HepG2 (cell line): ENCODE measurements around the gene DAPK3. TPM values are rescaled to one million over a fixed set of nuclear protein-coding genes. Genes with fewer than 3 reads are reported as not detected.

Source experiments
- CC2D1A ChIP-seq: sonication (generic); formaldehyde crosslinking; IDR thresholded peaks from 2 replicates; pipeline ENCODE4 v1.8.1; 2023; ENCODE audit warnings: mild to moderate bottlenecking, missing genetic modification reagents
- GRHL1 ChIP-seq: sonication (generic); formaldehyde crosslinking; conservative IDR thresholded peaks from 2 replicates; pipeline ENCODE4 v1.8.0; 2022; ENCODE audit warnings: missing genetic modification reagents
- GTF2F1 ChIP-seq: fragments of 150-350 bp; IDR thresholded peaks from 2 replicates; pipeline ENCODE4 v1.6.1; 2014; ENCODE audit warnings: low read length
- HES4 ChIP-seq: sonication (generic); formaldehyde crosslinking; IDR thresholded peaks from 2 replicates; pipeline ENCODE4 v1.9.0; 2021; ENCODE audit warnings: mild to moderate bottlenecking, missing genetic modification reagents, borderline replicate concordance
- HMGXB3 ChIP-seq: sonication (generic); formaldehyde crosslinking; IDR thresholded peaks from 2 replicates; pipeline ENCODE4 v1.4.0; 2020; ENCODE audit warnings: missing genetic modification reagents, borderline replicate concordance
- MAFF ChIP-seq: IDR thresholded peaks from 2 replicates; pipeline ENCODE4 v1.6.1; 2011; ENCODE audit warnings: low read depth, low read length, improper control_type of control experiment
- MEIS1 ChIP-seq: sonication (generic); formaldehyde crosslinking; IDR thresholded peaks from 2 replicates; pipeline ENCODE4 v1.9.0; 2021; ENCODE audit warnings: mild to moderate bottlenecking, missing genetic modification reagents, moderate library complexity, borderline replicate concordance
- MXD3 ChIP-seq: IDR thresholded peaks from 2 replicates; pipeline ENCODE4 v1.6.1; 2016; ENCODE audit warnings: mild to moderate bottlenecking, missing biosample characterization, missing genetic modification reagents
- NFKB2 ChIP-seq: sonication (generic); formaldehyde crosslinking; IDR thresholded peaks from 2 replicates; pipeline ENCODE4 v1.4.0; 2020; ENCODE audit warnings: missing genetic modification reagents, borderline replicate concordance
- SMARCC2 ChIP-seq: fragments of 450-650 bp; IDR thresholded peaks from 2 replicates; pipeline ENCODE4 v1.6.1; 2017; ENCODE audit warnings: antibody characterized with exemption, mild to moderate bottlenecking
- ZIK1 ChIP-seq: sonication (generic); formaldehyde crosslinking; IDR thresholded peaks from 2 replicates; pipeline ENCODE4 v1.5.0; 2020; ENCODE audit warnings: mild to moderate bottlenecking, low read depth, missing genetic modification reagents, borderline replicate concordance
- ZNF354B ChIP-seq: sonication (generic); formaldehyde crosslinking; IDR thresholded peaks from 2 replicates; pipeline ENCODE4 v1.8.0; 2022; ENCODE audit warnings: mild to moderate bottlenecking, missing genetic modification reagents
- ZNF558 ChIP-seq: sonication (generic); formaldehyde crosslinking; IDR thresholded peaks from 2 replicates; pipeline ENCODE4 v1.9.0; 2022; ENCODE audit warnings: mild to moderate bottlenecking, missing genetic modification reagents, borderline replicate concordance
- ZSCAN5A ChIP-seq: sonication (generic); formaldehyde crosslinking; IDR thresholded peaks from 2 replicates; pipeline ENCODE4 v1.8.0; 2022; ENCODE audit warnings: mild to moderate bottlenecking, missing genetic modification reagents, borderline replicate concordance
- polyA plus RNA-seq, 8 experiments: library from polyadenylated mRNA; depleted of rRNA in 3 of 8; stranded (reverse) in 7 of 8; unstranded in 1 of 8; fragments of >200 nt; fragmentation: Illumina TruSeq in 4 of 8; extraction: Trizol in 4 of 8; gene quantifications; 2 replicates each; pipeline versions ENCODE4 v1.2.1 to v1.2.3, GENCODE V29; 2011 to 2016; ENCODE audit warnings: low read depth in 4 of 8, missing spikeins in 1 of 8, mixed read lengths in 1 of 8; ENCODE audit not compliant: insufficient read depth in 1 of 8
- total RNA-seq, 5 experiments: library from RNA; depleted of rRNA; stranded (reverse); fragments of >200 nt; fragmentation: Illumina TruSeq; extraction: Trizol; gene quantifications; 2 replicates each; pipeline ENCODE4 v1.2.3, GENCODE V29; 2016; ENCODE audit warnings: low read depth in 1 of 5
- TF ChIP-seq, protein P1 (sequence below): sonication (generic); formaldehyde crosslinking; IDR thresholded peaks from 2 replicates; pipeline ENCODE4 v1.4.0; 2020; ENCODE audit warnings: mild to moderate bottlenecking, missing genetic modification reagents
- TF ChIP-seq, protein P2 (sequence below): sonication (generic); formaldehyde crosslinking; IDR thresholded peaks from 2 replicates; pipeline ENCODE4 v1.5.1; 2020; ENCODE audit warnings: mild to moderate bottlenecking, missing genetic modification reagents

DAPK3 gene
- total and polyA plus RNA-seq, 2 of the 13 experiments (the other 11 are each of a cell fraction or from before 2014, with no cell fraction given) = 30.5 to 37.3 TPM

DNA sequence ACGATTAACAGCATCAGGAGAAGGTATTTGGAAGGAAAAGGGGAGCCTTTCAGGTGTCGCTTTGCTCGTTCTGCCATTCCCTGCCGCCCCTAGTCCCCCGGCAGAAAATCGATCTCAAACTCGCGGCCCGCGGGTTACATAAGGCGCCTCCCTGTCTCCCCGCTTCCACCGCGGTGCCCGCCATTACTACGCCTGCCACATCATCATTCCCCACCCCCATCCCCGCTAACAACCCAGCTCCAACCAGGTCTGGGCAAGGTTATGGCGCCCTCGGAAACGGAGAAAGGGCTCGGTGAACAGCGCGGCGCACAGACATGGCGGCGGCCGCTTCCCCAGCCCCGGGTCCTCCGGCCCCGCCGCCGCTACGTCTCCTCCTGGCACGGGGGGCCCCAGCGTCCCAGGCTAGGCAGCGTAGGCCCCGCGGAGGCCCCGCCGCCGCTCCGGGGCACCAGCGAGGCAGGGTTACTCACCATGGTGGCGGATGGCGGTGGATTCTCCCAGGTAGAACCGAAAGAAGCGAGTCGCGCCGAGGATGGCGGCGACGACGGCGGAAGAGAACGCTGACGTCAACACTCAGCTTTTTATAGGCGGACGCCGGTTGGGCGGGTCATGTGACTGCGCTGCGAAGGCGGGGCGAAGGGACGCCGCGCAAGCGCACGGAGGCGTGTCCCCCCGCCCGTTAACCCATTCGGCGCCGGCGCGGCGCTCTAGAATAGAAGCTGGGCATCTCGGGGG, 14.2 kb upstream of the DAPK3 start, which contains the start of gene EEF2 (continued):
- TF ChIP-seq GRHL1 (peak; percentile 25; the same call in 1 of the 2 replicates), ZNF354B (CRISPR knock-in tag) (peak; percentile 76; the same call in 1 of the 2 replicates), CC2D1A (CRISPR knock-in tag) (no peak; the same call in 1 of the 2 replicates), SMARCC2 (no peak), NFKB2 (CRISPR knock-in tag) (peak; percentile 91; the same call in 1 of the 2 replicates), MAFF (peak; percentile 93), ZIK1 (CRISPR knock-in tag) (peak; percentile 93), HES4 (peak; percentile 97), MXD3 (CRISPR knock-in tag) (peak; percentile 95), ZSCAN5A (CRISPR knock-in tag) (peak; percentile 95; the same call in 1 of the 2 replicates), GTF2F1 (peak; percentile 86; the same call in 1 of the 2 replicates), MEIS1 (CRISPR knock-in tag) (0 out of 2 replicates have a peak, but pooled peaks have one; percentile 56), ZNF558 (peak; percentile 83; the same call in 1 of the 2 replicates), HMGXB3 (CRISPR knock-in tag) (no peak)
- TF ChIP-seq, protein P1, sequence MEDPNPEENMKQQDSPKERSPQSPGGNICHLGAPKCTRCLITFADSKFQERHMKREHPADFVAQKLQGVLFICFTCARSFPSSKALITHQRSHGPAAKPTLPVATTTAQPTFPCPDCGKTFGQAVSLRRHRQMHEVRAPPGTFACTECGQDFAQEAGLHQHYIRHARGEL (CRISPR knock-in tag) = no peak
- TF ChIP-seq, protein P2, sequence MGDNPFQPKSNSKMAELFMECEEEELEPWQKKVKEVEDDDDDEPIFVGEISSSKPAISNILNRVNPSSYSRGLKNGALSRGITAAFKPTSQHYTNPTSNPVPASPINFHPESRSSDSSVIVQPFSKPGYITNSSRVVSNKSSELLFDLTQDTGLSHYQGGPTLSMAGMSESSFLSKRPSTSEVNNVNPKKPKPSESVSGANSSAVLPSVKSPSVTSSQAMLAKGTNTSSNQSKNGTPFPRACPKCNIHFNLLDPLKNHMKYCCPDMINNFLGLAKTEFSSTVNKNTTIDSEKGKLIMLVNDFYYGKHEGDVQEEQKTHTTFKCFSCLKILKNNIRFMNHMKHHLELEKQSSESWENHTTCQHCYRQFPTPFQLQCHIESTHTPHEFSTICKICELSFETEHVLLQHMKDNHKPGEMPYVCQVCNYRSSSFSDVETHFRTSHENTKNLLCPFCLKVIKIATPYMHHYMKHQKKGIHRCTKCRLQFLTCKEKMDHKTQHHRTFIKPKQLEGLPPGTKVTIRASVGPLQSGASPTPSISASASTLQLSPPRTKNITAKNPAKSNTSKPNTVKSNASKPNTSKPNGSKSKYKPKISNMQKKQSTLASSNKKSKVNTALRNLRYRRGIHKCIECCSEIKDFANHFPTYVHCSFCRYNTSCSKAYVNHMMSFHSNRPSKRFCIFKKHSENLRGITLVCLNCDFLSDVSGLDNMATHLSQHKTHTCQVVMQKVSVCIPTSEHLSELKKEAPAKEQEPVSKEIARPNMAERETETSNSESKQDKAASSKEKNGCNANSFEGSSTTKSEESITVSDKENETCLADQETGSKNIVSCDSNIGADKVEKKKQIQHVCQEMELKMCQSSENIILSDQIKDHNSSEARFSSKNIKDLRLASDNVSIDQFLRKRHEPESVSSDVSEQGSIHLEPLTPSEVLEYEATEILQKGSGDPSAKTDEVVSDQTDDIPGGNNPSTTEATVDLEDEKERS = peak; percentile 70; the same call in 1 of the 2 replicates
